HEK293 (cell line): ENCODE measurements around the gene TVP23C.
"Not testable (repeated sequence)": the region's sequence is repeated elsewhere in the genome, so short reads cannot be mapped to it uniquely, and the experiment has no call there.

Experiments used
- CTCF ChIA-PET: fragments of 350-600 bp; formaldehyde crosslinking; extraction: SDS; loops from one replicate; lab custom pipeline; 2021; ENCODE audit warnings: antibody characterized with exemption; lab: Yijun Ruan, JAX
- POLR2A ChIA-PET: fragments of 300-600 bp; formaldehyde crosslinking; extraction: SDS; loops from one replicate; lab custom pipeline; 2020; ENCODE audit warnings: antibody characterized with exemption, inconsistent platforms; lab: Yijun Ruan, JAX
- H3K27ac ChIP-seq: fragments of 200-500 bp; sonication (Bioruptor generic); 2 replicates; pipeline ENCODE4 v1.5.1; 2014; ENCODE audit warnings: low read depth, low read length, control low read depth, inconsistent platforms; ENCODE audit errors: extremely low read depth
- H3K36me3 ChIP-seq, 2 experiments: fragments of 200-500 bp in 1 of 2; sonication (Bioruptor generic) in 1 of 2; 1 replicate in 1 of 2; 2 replicates in 1 of 2; pipeline ENCODE4 v1.5.1; 2014 to 2017; ENCODE audit warnings: inconsistent platforms in 2 of 2, low read length in 2 of 2; ENCODE audit not compliant: control insufficient read depth in 2 of 2, insufficient read depth in 1 of 2
- H3K4me1 ChIP-seq: fragments of 200-500 bp; sonication (Bioruptor generic); 2 replicates; pipeline ENCODE4 v1.5.1; 2014; ENCODE audit warnings: mild to moderate bottlenecking, low read length, inconsistent platforms; ENCODE audit not compliant: control insufficient read depth, insufficient read depth
- H3K4me3 ChIP-seq: 2 replicates; pipeline ENCODE4 v1.5.1; 2011; ENCODE audit warnings: low read depth, mild to moderate bottlenecking, control low read depth, low read length, moderate library complexity
- H3K9me3 ChIP-seq: fragments of 200-500 bp; sonication (Bioruptor generic); 2 replicates; pipeline ENCODE4 v1.5.1; 2014; ENCODE audit warnings: low read depth, low read length, inconsistent platforms; ENCODE audit not compliant: control insufficient read depth, insufficient read depth
- SALL2 ChIP-seq: fragments of 450-650 bp; formaldehyde crosslinking; IDR thresholded peaks from 2 replicates; pipeline ENCODE4 v1.5.0; 2017; ENCODE audit warnings: missing biosample characterization, mild to moderate bottlenecking, missing genetic modification characterization, borderline replicate concordance
- WT1 ChIP-seq: fragments of 450-650 bp; formaldehyde crosslinking; IDR thresholded peaks from 2 replicates; pipeline ENCODE4 v1.5.1; 2016; ENCODE audit warnings: missing biosample characterization, missing genetic modification characterization
- YY2 ChIP-seq: fragments of 450-650 bp; formaldehyde crosslinking; IDR thresholded peaks from 2 replicates; pipeline ENCODE4 v1.5.1; 2016; ENCODE audit warnings: missing biosample characterization, missing genetic modification characterization
- ZBTB10 ChIP-seq: fragments of 450-650 bp; formaldehyde crosslinking; IDR thresholded peaks from 2 replicates; pipeline ENCODE4 v1.5.1; 2016; ENCODE audit warnings: missing biosample characterization, missing genetic modification characterization
- ZBTB21 ChIP-seq: fragments of 450-650 bp; formaldehyde crosslinking; IDR thresholded peaks from 2 replicates; pipeline ENCODE4 v1.5.1; 2017; ENCODE audit warnings: missing biosample characterization, missing genetic modification characterization
- ZFP41 ChIP-seq: fragments of 450-650 bp; formaldehyde crosslinking; IDR thresholded peaks from 2 replicates; pipeline ENCODE4 v1.5.1; 2016; ENCODE audit warnings: missing biosample characterization, missing genetic modification characterization, borderline replicate concordance
- ZNF133 ChIP-seq: fragments of 450-650 bp; formaldehyde crosslinking; IDR thresholded peaks from 2 replicates; pipeline ENCODE4 v1.5.1; 2016; ENCODE audit warnings: missing biosample characterization, missing genetic modification characterization
- ZNF175 ChIP-seq: fragments of 450-650 bp; formaldehyde crosslinking; IDR thresholded peaks from 2 replicates; pipeline ENCODE4 v1.5.1; 2016; ENCODE audit warnings: missing biosample characterization, missing genetic modification characterization
- ZNF184 ChIP-seq: fragments of 450-650 bp; IDR thresholded peaks from 2 replicates; pipeline ENCODE4 v1.5.1; 2018; ENCODE audit warnings: missing biosample characterization, mild to moderate bottlenecking, missing genetic modification characterization
- ZNF26 ChIP-seq: fragments of 450-650 bp; formaldehyde crosslinking; IDR thresholded peaks from 2 replicates; pipeline ENCODE4 v1.5.1; 2016; ENCODE audit warnings: missing biosample characterization, missing genetic modification characterization
- ZNF311 ChIP-seq: fragments of 450-650 bp; formaldehyde crosslinking; IDR thresholded peaks from 2 replicates; pipeline ENCODE4 v1.5.1; 2017; ENCODE audit warnings: missing biosample characterization, missing genetic modification characterization, borderline replicate concordance
- ZNF398 ChIP-seq: fragments of 450-650 bp; formaldehyde crosslinking; IDR thresholded peaks from 2 replicates; pipeline ENCODE4 v1.5.1; 2017; ENCODE audit warnings: missing biosample characterization, missing genetic modification characterization
- ZNF426 ChIP-seq: fragments of 450-650 bp; formaldehyde crosslinking; IDR thresholded peaks from 2 replicates; pipeline ENCODE4 v1.5.1; 2017; ENCODE audit warnings: missing biosample characterization, missing genetic modification characterization, mild to moderate bottlenecking, inconsistent platforms, moderate library complexity
- ZNF473 ChIP-seq: fragments of 450-650 bp; formaldehyde crosslinking; IDR thresholded peaks from 2 replicates; pipeline ENCODE4 v1.5.1; 2017; ENCODE audit warnings: missing biosample characterization, missing genetic modification characterization
- ZNF514 ChIP-seq: fragments of 450-650 bp; formaldehyde crosslinking; IDR thresholded peaks from 2 replicates; pipeline ENCODE4 v1.5.1; 2016; ENCODE audit warnings: missing biosample characterization, missing genetic modification characterization
- ZNF660 ChIP-seq: fragments of 450-650 bp; IDR thresholded peaks from 2 replicates; pipeline ENCODE4 v1.5.1; 2018; ENCODE audit warnings: missing biosample characterization, mild to moderate bottlenecking, missing genetic modification characterization
- ZNF830 ChIP-seq: fragments of 450-650 bp; IDR thresholded peaks from 2 replicates; pipeline ENCODE4 v1.5.0; 2018; ENCODE audit warnings: missing biosample characterization, missing genetic modification characterization, low read depth, mild to moderate bottlenecking, moderate library complexity
- ZSCAN30 ChIP-seq: fragments of 450-650 bp; IDR thresholded peaks from 2 replicates; pipeline ENCODE4 v1.5.1; 2018; ENCODE audit warnings: missing biosample characterization, mild to moderate bottlenecking, missing genetic modification characterization, moderate library complexity
- ZSCAN4 ChIP-seq: fragments of 450-650 bp; formaldehyde crosslinking; IDR thresholded peaks from 2 replicates; pipeline ENCODE4 v1.5.1; 2017; ENCODE audit warnings: missing biosample characterization, missing genetic modification characterization

The TVP23C gene

GRCh38 chr17:15507896-15508295, 55.4 kb downstream of the TVP23C start:
- no peak overlapping the region for H3K4me3 ChIP-seq
- H3K9me3 ChIP-seq, result no peaks in the 10 kb centered on the region
- CTCF ChIA-PET, result no interaction called here
- TF ChIP-seq ZNF660 (tag by site-specific recombination) (no peak), YY2 (tag by site-specific recombination) (no peak), WT1 (tag by site-specific recombination) (no peak), ZFP41 (tag by site-specific recombination) (no peak)
- no peaks in the 10 kb centered on the region for H3K4me1 ChIP-seq
- H3K27ac ChIP-seq, result no peak overlapping the region
- POLR2A ChIA-PET, result no interaction called here
- peaks cover 0 to 37% of the 10 kb centered on the region in 2 experiments; a peak in 1 of 3 replicates for H3K36me3 ChIP-seq

GRCh38 chr17:15507001-15507400, 56.3 kb downstream of the TVP23C start:
- CTCF ChIA-PET, result no interaction called here
- peaks cover 0 to 36% of the 10 kb centered on the region in 2 experiments; a peak in 1 of 3 replicates for H3K36me3 ChIP-seq

GRCh38 chr17:15505708-15506107, 57.6 kb downstream of the TVP23C start:
- CTCF ChIA-PET, result interaction anchor here (0.7 kb wide), 1 partner anchor 247 kb away, joined by 3 read pairs; no protein-coding TSS in a partner anchor
- H3K4me1 ChIP-seq, H3K27ac ChIP-seq, H3K4me3 ChIP-seq, POLR2A ChIA-PET, H3K9me3 ChIP-seq: not testable (repeated sequence)
- peaks cover 0 to 40% of the 10 kb centered on the region in 2 experiments for H3K36me3 ChIP-seq

More at GRCh38 chr17:15507001-15507400, 56.3 kb downstream of the TVP23C start:
- no peak overlapping the region for H3K4me3 ChIP-seq
- no peaks in the 10 kb centered on the region for H3K4me1 ChIP-seq
- H3K27ac ChIP-seq, result no peak overlapping the region
- POLR2A ChIA-PET, result no interaction called here
- TF ChIP-seq ZNF311 (tag by site-specific recombination), result no peak
- H3K9me3 ChIP-seq, result no peaks in the 10 kb centered on the region

- Histone ChIP-seq H3K27ac (no peak overlapping the region), H3K36me3 (peaks cover 0 to 45% of the 10 kb centered on the region in 2 experiments), H3K4me1 (no peaks in the 10 kb centered on the region)
- TF ChIP-seq ZNF426 (tag by site-specific recombination) (no peak), ZBTB10 (tag by site-specific recombination) (no peak), ZSCAN30 (no peak), ZNF473 (tag by site-specific recombination) (no peak), ZNF514 (tag by site-specific recombination) (no peak), WT1 (tag by site-specific recombination) (no peak), ZNF830 (tag by site-specific recombination) (no peak), ZNF26 (no peak), ZBTB21 (no peak), ZNF184 (tag by site-specific recombination) (no peak), ZSCAN4 (tag by site-specific recombination) (no peak), ZNF398 (tag by site-specific recombination) (no peak), SALL2 (tag by site-specific recombination) (no peak), ZNF175 (tag by site-specific recombination) (no peak), ZNF133 (tag by site-specific recombination) (no peak)
- TF ChIP-seq, all 188 proteins: peak for 0
- CTCF ChIA-PET, result interaction anchor here (0.7 to 4.7 kb wide), 26 partner anchors 9 to 667 kb away, joined by 3 to 92 read pairs (median 8); partner anchors contain the start of gene PMP22
- Histone ChIP-seq H3K9me3 (no peaks in the 10 kb centered on the region), H3K4me3 (no peak overlapping the region)
- POLR2A ChIA-PET, result interaction anchor here (1.2 kb wide), 1 partner anchor 241 kb away, joined by 4 read pairs; no protein-coding TSS in a partner anchor
Observed at GRCh38 chr17:15503731-15504130, 59.6 kb downstream of the TVP23C start.
